Kidney (tissue), 14 donors: ENCODE measurements around the gene RPAP3. TPM values are rescaled to one million over a fixed set of nuclear protein-coding genes. Genes with fewer than 3 reads are reported as not detected.

Source experiments
- DNase-seq, 5 donors: peaks; one replicate each; pipeline ENCODE4 v3.0.0-alpha.2; 2013 to 2020
- FAIRE-seq: peaks from 2 replicates; lab custom pipeline; 2012; peaks lifted over from hg19 to GRCh38; lab: Jason Lieb, UNC
- H3K27ac ChIP-seq, 2 donors: one replicate each; pipeline ENCODE4 v1.7.0; 2013; ENCODE audit warnings: low read depth in 2 of 2, low read length in 2 of 2, inconsistent platforms in 1 of 2
- H3K27me3 ChIP-seq: one replicate; pipeline ENCODE4 v1.7.1; 2013; ENCODE audit warnings: low read length, inconsistent platforms; ENCODE audit not compliant: control insufficient read depth, insufficient read depth
- H3K36me3 ChIP-seq, 3 donors: one replicate each; pipeline versions ENCODE4 v1.7.0 to v1.7.1; 2013; ENCODE audit warnings: low read length in 3 of 3, control low read depth in 1 of 3, inconsistent platforms in 1 of 3; ENCODE audit not compliant: insufficient read depth in 3 of 3, control insufficient read depth in 2 of 3
- H3K4me1 ChIP-seq, 3 donors: one replicate each; pipeline versions ENCODE4 v1.7.0 to v1.7.1; 2013; ENCODE audit warnings: low read length in 3 of 3, inconsistent platforms in 1 of 3, low read depth in 1 of 3; ENCODE audit not compliant: control insufficient read depth in 2 of 3, insufficient read depth in 2 of 3
- H3K4me3 ChIP-seq, 3 donors: one replicate each; pipeline versions ENCODE4 v1.7.0 to v1.8.1; 2013; ENCODE audit warnings: low read length in 3 of 3, control low read depth in 1 of 3, inconsistent platforms in 1 of 3
- H3K9ac ChIP-seq, 3 donors: one replicate each; pipeline versions ENCODE4 v1.7.0 to v1.7.1; 2013; ENCODE audit warnings: low read length in 3 of 3, control low read depth in 1 of 3, inconsistent platforms in 1 of 3
- H3K9me3 ChIP-seq, 3 donors: one replicate each; pipeline versions ENCODE4 v1.7.0 to v1.7.1; 2013; ENCODE audit warnings: low read length in 3 of 3, control low read depth in 1 of 3, inconsistent platforms in 1 of 3; ENCODE audit not compliant: control insufficient read depth in 2 of 3, insufficient read depth in 1 of 3
- CTCF ChIP-seq: IDR thresholded peaks from 3 replicates; pipeline ENCODE4 v1.5.1; 2012; ENCODE audit warnings: mild to moderate bottlenecking, moderate library complexity, borderline replicate concordance; ENCODE audit not compliant: insufficient read depth; ENCODE audit errors: extremely low read depth
- intact Hi-C: fragments of 100-400 bp; cut with DNase I; formaldehyde crosslinking; loops from one replicate; pipeline ENCODE4 v1.11.1; 2022
- polyA plus RNA-seq: library from polyadenylated mRNA; stranded (reverse); fragments of 350-450 nt; fragmentation: Illumina TruSeq; extraction: RNeasy Lipid Tissue Mini Kit (QIAGEN cat#74804); gene quantifications from one replicate; pipeline ENCODE4 v1.2.3, GENCODE V29; 2014; ENCODE audit warnings: low read depth, low replicate concordance; ENCODE audit not compliant: insufficient read depth
- total RNA-seq: library from RNA; stranded (reverse); fragmentation: NEBNext Ultra II Directional; extraction: Animal tissue kit (Norgen Biotek cat#: 25700); gene quantifications from one replicate; pipeline ENCODE4 v1.2.1, GENCODE V29; 2021
- donor health status: control.
- donor health status: control.
- donor health status: control.
- donor health status: control.
- donor health status: control.
- donor health status: DM: yes; HTN: yes; CAD: no.
- donor health status: Normal renal cell carcinoma (clear cell type).

RPAP3 gene
- total and polyA plus RNA-seq, 2 donors from 2014 or later = 15.6 to 20.6 TPM

DNA sequence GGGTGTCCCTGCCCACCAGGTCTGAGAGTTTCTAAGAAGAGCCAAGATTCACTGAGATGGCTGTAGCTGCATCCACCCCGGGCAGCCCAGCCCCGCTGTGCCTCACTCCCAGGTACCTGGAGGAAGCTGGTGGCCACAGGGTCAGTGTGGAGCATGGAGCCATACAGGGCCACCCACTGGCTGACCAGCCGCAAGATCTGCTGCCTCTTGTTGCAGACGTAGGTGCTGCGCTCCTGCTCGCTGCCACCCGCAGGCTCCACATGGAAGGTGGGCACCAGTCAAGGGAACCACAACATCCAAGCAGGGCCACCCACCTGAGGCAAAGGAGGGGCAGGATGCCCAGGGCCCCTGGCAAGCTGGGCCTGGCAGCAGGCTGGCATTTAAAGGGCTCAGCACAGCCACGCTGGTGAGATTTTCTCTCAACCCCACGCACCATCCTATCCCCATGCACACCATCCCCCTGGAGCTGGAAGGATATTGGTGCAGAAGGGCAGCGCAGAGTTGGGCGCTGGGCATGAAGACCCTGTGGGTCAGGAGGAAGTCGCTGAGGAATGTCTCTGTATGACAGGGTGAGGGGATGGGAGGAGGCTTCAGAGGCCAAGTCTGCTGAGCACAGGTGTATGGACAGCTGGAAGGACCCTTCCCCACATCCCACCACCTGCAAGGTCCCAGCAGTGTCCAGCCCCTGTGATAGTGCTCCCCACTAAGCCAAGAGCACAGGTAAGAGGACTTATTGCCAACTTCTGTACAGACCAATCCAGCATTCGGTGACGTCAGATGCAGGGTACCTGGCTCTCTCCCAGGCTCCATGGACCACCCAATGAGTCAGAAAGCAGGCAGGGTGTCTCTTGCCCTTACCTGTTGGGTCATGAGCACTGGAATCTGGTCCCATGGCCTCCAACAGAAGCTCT, 42.0 kb upstream of the RPAP3 start:
- Histone ChIP-seq H3K27me3 (no peaks in the 10 kb centered on the region), H3K36me3 (peaks cover 0 to 36% (median 27%) of the 10 kb centered on the region in 3 donors), H3K9ac (no peak overlapping the region), H3K9me3 (no peaks in the 10 kb centered on the region), H3K4me1 (peaks cover 0 to 12% (median 2%) of the 10 kb centered on the region in 3 donors), H3K27ac (no peak overlapping the region), H3K4me3 (no peak overlapping the region)
- intact Hi-C loops = no loop called here
- TF ChIP-seq CTCF = no peak
- DNase-seq (no peak), FAIRE-seq (no peak)

GRCh38 chr12:47747126-47747525, 41.3 kb upstream of the RPAP3 start:
- Histone ChIP-seq H3K9ac (no peak overlapping the region), H3K27ac (no peak overlapping the region), H3K36me3 (peaks cover 2 to 34% (median 27%) of the 10 kb centered on the region in 3 donors), H3K27me3 (no peaks in the 10 kb centered on the region), H3K4me3 (no peak overlapping the region), H3K9me3 (no peaks in the 10 kb centered on the region), H3K4me1 (peaks cover 0 to 6% (median 0%) of the 10 kb centered on the region in 3 donors)
- intact Hi-C loops = no loop called here
- FAIRE-seq = no peak
- DNase-seq = no peak
- TF ChIP-seq CTCF = no peak

DNA sequence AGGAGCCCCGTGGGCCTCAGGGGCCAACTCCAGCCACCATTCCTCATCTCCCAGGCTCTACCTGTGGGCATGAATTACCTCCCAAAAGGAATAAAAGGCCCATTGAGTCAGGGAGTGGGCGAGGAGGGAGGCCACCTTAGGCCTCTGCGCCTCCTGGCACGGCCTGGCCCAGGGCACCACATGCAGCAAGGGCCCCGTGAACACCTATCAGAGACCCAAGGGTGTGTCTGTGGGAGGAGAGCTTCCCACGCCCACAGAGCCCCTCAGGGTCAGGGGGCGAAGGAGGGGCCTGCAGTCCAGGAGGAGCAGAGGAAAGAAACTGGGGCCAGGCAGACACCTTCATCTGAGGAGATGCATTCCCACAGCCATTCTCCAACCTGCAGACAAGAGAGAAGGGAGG, 40.7 kb upstream of the RPAP3 start:
- Histone ChIP-seq H3K9ac (no peak overlapping the region), H3K27ac (no peak overlapping the region), H3K36me3 (peaks cover 2 to 30% (median 26%) of the 10 kb centered on the region in 3 donors), H3K9me3 (no peaks in the 10 kb centered on the region), H3K4me1 (peaks cover 0 to under 1% (median 0%) of the 10 kb centered on the region in 3 donors), H3K4me3 (no peak overlapping the region), H3K27me3 (no peaks in the 10 kb centered on the region)
- no peak for DNase-seq
- FAIRE-seq = no peak
- intact Hi-C loops = no loop called here
- TF ChIP-seq CTCF = no peak
